IMR-90 (cell line): ENCODE measurements around the gene TBPL2.

ENCODE experiments used
- BHLHE40 ChIP-seq: fragments of 150-350 bp; IDR thresholded peaks from 2 replicates; pipeline ENCODE4 v1.6.1; 2016; ENCODE audit warnings: mild to moderate bottlenecking, low read depth, low read length
- CEBPB ChIP-seq: IDR thresholded peaks from 2 replicates; pipeline ENCODE4 v1.6.1; 2012; ENCODE audit warnings: low read depth, low read length, improper control_type of control experiment
- CHD1 ChIP-seq: IDR thresholded peaks from 2 replicates; pipeline ENCODE4 v1.6.1; 2012; ENCODE audit warnings: low read depth, low read length, improper control_type of control experiment
- CTCF ChIP-seq: conservative IDR thresholded peaks from 2 replicates; pipeline ENCODE4 v1.5.1; 2012; ENCODE audit warnings: mild to moderate bottlenecking, low read depth, low read length, improper control_type of control experiment
- FOS ChIP-seq: fragments of 150-350 bp; IDR thresholded peaks from 2 replicates; pipeline ENCODE4 v1.6.1; 2016; ENCODE audit warnings: low read depth, low read length
- MAZ ChIP-seq: IDR thresholded peaks from 2 replicates; pipeline ENCODE4 v1.6.1; 2012; ENCODE audit warnings: low read depth, mild to moderate bottlenecking, low read length, improper control_type of control experiment, moderate library complexity, borderline replicate concordance
- MXI1 ChIP-seq: IDR thresholded peaks from 2 replicates; pipeline ENCODE4 v1.6.1; 2012; ENCODE audit warnings: low read depth, mild to moderate bottlenecking, low read length, moderate library complexity, borderline replicate concordance
- NFE2L2 ChIP-seq: fragments of 150-350 bp; IDR thresholded peaks from 2 replicates; pipeline ENCODE4 v1.6.1; 2016; ENCODE audit warnings: low read depth, mild to moderate bottlenecking, low read length
- POLR2A ChIP-seq: IDR thresholded peaks from 2 replicates; pipeline ENCODE4 v1.6.1; 2012; ENCODE audit warnings: mild to moderate bottlenecking, low read depth, low read length
- RAD21 ChIP-seq: IDR thresholded peaks from 2 replicates; pipeline ENCODE4 v1.6.1; 2012; ENCODE audit warnings: low read length, improper control_type of control experiment
- RCOR1 ChIP-seq: IDR thresholded peaks from 2 replicates; pipeline ENCODE4 v1.6.1; 2012; ENCODE audit warnings: mild to moderate bottlenecking, low read length, improper control_type of control experiment; ENCODE audit not compliant: insufficient replicate concordance
- SMC3 ChIP-seq: fragments of 150-350 bp; IDR thresholded peaks from 2 replicates; pipeline ENCODE4 v1.6.1; 2016; ENCODE audit warnings: low read depth, mild to moderate bottlenecking, antibody characterized with exemption, low read length, moderate library complexity

- TF ChIP-seq RAD21 (no peak), NFE2L2 (no peak), CEBPB (no peak), CTCF (no peak), POLR2A (no peak), RCOR1 (no peak), SMC3 (no peak), CHD1 (no peak), FOS (no peak), MAZ (no peak), MXI1 (no peak), BHLHE40 (no peak)
Measured at GRCh38 chr14:55477680-55478079, 37.3 kb upstream of the TBPL2 start.
